ENCODE data around the gene ASB1.

DNA sequence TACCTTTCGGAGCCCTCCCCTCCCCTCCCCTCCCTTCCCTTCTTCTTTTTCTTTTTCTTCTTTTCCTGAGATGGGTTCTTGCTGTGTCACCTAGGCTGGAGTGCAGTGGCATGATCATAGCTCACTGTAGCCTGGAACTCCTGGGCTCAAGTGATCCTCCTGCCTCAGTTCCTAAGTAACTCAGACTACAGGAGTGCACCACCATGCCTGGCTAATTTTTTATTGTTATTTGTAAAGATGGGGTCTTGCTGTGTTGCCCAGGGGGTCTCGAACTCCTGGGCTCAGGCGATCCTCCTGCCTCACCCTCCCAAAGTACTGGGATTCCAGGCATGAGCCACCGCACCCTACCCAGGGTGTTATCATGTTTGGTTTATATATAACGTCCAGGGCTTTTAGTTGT lies 66.7 kb downstream of the ASB1 start:
- TF ChIP-seq, protein P1, sequence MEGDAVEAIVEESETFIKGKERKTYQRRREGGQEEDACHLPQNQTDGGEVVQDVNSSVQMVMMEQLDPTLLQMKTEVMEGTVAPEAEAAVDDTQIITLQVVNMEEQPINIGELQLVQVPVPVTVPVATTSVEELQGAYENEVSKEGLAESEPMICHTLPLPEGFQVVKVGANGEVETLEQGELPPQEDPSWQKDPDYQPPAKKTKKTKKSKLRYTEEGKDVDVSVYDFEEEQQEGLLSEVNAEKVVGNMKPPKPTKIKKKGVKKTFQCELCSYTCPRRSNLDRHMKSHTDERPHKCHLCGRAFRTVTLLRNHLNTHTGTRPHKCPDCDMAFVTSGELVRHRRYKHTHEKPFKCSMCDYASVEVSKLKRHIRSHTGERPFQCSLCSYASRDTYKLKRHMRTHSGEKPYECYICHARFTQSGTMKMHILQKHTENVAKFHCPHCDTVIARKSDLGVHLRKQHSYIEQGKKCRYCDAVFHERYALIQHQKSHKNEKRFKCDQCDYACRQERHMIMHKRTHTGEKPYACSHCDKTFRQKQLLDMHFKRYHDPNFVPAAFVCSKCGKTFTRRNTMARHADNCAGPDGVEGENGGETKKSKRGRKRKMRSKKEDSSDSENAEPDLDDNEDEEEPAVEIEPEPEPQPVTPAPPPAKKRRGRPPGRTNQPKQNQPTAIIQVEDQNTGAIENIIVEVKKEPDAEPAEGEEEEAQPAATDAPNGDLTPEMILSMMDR (IDR thresholded peaks at IDR 0.05; ENCODE audit: low read length): no peak
- TF ChIP-seq EZH2 (IDR thresholded peaks at IDR 0.05; ENCODE audit: borderline replicate concordance, low read length): no peak

Measured in OCI-LY1 (cell line).